Measurements from ENCODE around the gene MYO1F. TPM values are rescaled to one million over a fixed set of nuclear protein-coding genes. Genes with fewer than 3 reads are reported as not detected.

MYO1F gene
- total RNA-seq, 2 donors from 2014 or later, result 19.1 to 37.3 TPM

DNA sequence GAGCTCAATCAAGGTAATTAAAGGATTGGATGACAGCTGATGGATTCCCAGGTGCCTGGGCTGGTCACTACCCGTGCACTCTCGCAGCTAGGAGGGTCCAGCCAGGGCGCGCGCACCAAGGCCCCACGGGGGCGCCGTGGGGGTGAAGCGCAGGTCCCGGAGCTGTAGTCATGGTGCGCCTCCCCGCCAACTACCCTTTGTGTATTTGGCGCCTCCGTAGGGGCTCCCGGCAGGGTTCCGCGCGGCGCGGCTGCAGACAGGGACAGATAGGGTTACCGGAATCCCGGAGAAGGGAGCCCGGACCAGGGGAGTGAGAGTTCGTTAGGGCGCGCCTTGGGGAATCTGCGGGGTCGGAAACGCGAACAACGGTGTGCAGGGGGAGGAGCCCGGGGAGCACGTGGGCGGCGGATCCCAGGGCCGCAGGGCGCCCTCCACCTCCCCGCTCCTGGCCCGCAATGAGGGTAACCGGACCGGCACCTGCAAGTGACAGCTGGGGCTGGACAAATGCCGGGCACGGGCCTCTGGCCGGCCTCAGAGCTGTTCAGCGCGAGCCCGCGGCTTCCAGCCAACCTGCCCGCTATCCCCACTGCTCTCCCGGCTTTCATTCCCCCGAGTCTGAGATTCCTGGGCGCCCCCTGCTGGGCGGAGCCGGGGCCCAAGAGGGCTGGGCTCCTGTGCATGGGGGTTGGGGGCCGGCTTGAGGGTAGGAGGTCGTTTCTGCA, 71.4 kb downstream of the MYO1F start:
- DNase-seq (ENCODE audit: low spot score), result peak; percentile 93
- intact Hi-C loops (cut with DNase I), result loop anchor here in 1 of 2 donors (5.0 to 10.0 kb wide), 2 partner anchors 81 to 154 kb away; no protein-coding TSS in a partner anchor

- DNase-seq (ENCODE audit: low spot score), result no peak
- intact Hi-C loops (cut with DNase I), result loop anchor here in 1 of 2 donors (5.0 to 10.0 kb wide), 2 partner anchors 80 to 153 kb away; no protein-coding TSS in a partner anchor
These were observed 72.3 kb downstream of the MYO1F start for GRCh38 chr19:8504919-8505318.

GRCh38 chr19:8504171-8504570, 73.1 kb downstream of the MYO1F start:
- no peak for DNase-seq (ENCODE audit: low spot score)
- intact Hi-C loops (cut with DNase I), result loop anchor here in 1 of 2 donors (10.0 kb wide), 1 partner anchor 79 kb away; no protein-coding TSS in a partner anchor

GRCh38 chr19:8503510-8503909, 73.7 kb downstream of the MYO1F start:
- DNase-seq (ENCODE audit: low spot score), result no peak
- intact Hi-C loops (cut with DNase I), result loop anchor here in 1 of 2 donors (10.0 kb wide), 1 partner anchor 79 kb away; no protein-coding TSS in a partner anchor

DNA sequence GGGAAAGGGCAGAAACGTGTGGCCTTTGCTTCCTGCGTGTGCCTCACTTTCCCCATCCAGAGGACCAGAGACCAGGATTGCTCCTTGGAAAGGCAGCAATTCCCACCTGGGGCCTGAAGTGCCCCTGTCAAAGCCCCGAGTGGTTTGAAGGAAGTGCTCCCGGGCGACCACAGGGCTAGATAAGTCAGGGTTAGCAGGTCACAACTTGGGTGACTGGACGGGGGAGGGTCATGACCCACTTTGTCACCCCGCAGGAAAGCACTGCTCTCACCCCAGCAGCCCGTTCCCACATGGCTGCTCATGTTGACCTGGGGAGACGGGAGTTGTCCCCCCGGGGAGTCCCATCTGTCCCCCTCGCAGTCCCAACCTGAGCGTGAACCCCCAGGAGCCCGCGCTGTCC, 75.3 kb downstream of the MYO1F start:
- intact Hi-C loops (cut with DNase I), result loop anchor here in 1 of 2 donors (10.0 kb wide), 1 partner anchor 77 kb away; no protein-coding TSS in a partner anchor
- DNase-seq (ENCODE audit: low spot score), result no peak

GRCh38 chr19:8501516-8501915, 75.7 kb downstream of the MYO1F start:
- intact Hi-C loops (cut with DNase I), result loop anchor here in 1 of 2 donors (10.0 kb wide), 1 partner anchor 77 kb away; no protein-coding TSS in a partner anchor
- DNase-seq (ENCODE audit: low spot score), result no peak

- no peak for DNase-seq (ENCODE audit: low spot score)
- intact Hi-C loops (cut with DNase I), result loop anchor here in 1 of 2 donors (10.0 kb wide), 1 partner anchor 75 kb away; no protein-coding TSS in a partner anchor
These were observed 77.1 kb downstream of the MYO1F start for GRCh38 chr19:8500158-8500557.

GRCh38 chr19:8499048-8499833, 78.0 kb downstream of the MYO1F start:
- no peak for DNase-seq (ENCODE audit: low spot score)
- intact Hi-C loops (cut with DNase I), result loop anchor here in 1 of 2 donors (10.0 kb wide), 1 partner anchor 94 kb away; no protein-coding TSS in a partner anchor

GRCh38 chr19:8498295-8498694, 78.9 kb downstream of the MYO1F start:
- DNase-seq (ENCODE audit: low spot score), result no peak
- intact Hi-C loops (cut with DNase I), result loop anchor here in 1 of 2 donors (10.0 kb wide), 1 partner anchor 93 kb away; no protein-coding TSS in a partner anchor

GRCh38 chr19:8494158-8494557, 83.1 kb downstream of the MYO1F start:
- DNase-seq (ENCODE audit: low spot score), result no peak
- intact Hi-C loops (cut with DNase I), result loop anchor here in 1 of 2 donors (10.0 kb wide), 1 partner anchor 89 kb away; no protein-coding TSS in a partner anchor

DNA sequence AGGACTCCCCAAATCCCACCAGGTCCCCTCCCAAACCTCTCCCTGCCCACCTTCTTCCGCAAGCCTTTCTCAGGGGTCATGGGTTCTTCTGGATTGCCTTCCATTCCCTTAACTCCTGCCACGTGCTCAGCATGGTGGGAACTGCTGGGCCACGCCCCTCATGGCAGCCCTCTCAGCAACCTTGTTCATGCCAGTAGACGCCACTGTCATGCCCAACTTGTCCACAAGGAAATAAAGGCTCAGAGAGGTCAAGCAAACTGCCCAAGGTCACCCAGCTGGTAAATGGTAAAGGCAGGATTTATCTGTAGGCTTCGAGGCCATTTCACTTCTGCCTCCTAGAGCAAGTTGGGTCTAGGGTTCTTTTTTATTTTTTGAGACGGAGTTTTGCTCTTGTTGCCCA, 85.7 kb downstream of the MYO1F start:
- intact Hi-C loops (cut with DNase I), result loop anchor here in 1 of 2 donors (10.0 kb wide), 1 partner anchor 87 kb away; no protein-coding TSS in a partner anchor
- DNase-seq (ENCODE audit: low spot score), result no peak

GRCh38 chr19:8490873-8491272, 86.4 kb downstream of the MYO1F start:
- DNase-seq (ENCODE audit: low spot score), result no peak
- intact Hi-C loops (cut with DNase I), result loop anchor here in 1 of 2 donors (10.0 kb wide), 1 partner anchor 86 kb away; no protein-coding TSS in a partner anchor

DNA sequence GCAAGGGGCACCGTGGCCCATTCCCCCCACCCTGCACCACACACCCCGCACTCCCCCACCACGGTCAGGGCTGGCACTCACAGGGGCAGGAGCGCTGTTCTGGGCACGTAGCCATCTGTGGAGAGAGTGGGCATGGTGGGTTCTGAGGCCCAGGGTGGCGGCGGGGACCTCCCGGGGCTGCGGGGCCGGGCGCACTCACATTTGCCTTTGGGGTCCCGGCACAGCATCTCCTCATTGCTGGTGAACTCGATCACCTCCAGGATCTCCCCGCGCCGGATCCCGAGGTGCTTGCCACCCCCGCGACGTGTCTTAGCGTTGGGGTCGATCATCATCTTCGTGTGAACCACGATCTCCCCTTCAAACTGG, 86.9 kb downstream of the MYO1F start:
- DNase-seq (ENCODE audit: low spot score), result no peak
- intact Hi-C loops (cut with DNase I), result loop anchor here in 1 of 2 donors (10.0 kb wide), 1 partner anchor 86 kb away; no protein-coding TSS in a partner anchor

- intact Hi-C loops (cut with DNase I), result loop anchor here in 1 of 2 donors (10.0 kb wide), 1 partner anchor 85 kb away; no protein-coding TSS in a partner anchor
- DNase-seq (ENCODE audit: low spot score), result no peak
These were observed 87.5 kb downstream of the MYO1F start for GRCh38 chr19:8489561-8490394.

- no peak for DNase-seq (ENCODE audit: low spot score)
- intact Hi-C loops (cut with DNase I), result no loop called here
These were observed 88.9 kb downstream of the MYO1F start for GRCh38 chr19:8488365-8488764.

DNA sequence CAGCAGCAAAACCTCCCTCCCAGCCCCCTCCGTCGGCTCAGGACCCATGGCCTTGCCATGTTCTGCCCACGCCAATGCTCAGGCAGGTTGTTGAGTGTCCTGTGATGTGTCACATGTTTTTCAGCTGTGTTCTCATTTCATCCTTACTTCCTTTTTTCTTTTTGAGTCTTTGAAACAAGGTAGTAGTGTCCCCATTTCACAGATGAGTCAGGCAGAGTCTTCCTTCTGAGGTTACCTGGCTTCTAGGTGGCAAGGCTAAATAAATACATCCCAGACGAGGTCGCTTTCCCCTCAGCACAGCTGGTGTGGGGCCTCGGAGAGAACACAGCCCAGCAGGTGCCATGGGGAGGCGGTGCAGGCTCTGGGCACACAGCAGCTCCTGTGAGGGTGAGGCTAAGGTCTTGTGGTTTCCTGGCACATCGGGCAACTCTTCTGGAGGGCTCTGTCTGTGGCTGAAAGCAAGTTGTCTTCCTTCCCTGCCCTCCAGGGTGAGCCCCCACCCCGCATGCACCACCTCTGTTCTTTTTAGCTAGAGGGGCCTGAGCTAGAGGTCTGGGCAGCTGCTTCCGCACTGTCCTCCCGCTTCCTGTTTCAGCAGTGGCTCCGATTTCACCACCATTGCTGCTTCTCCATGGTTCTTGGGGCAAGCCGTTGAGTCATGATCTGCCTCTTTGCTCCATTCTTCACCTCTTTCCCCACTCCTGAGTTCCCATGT, 89.9 kb downstream of the MYO1F start:
- intact Hi-C loops (cut with DNase I), result no loop called here
- DNase-seq (ENCODE audit: low spot score), result no peak

- intact Hi-C loops (cut with DNase I), result no loop called here
- no peak for DNase-seq (ENCODE audit: low spot score)
These were observed 90.5 kb downstream of the MYO1F start for GRCh38 chr19:8486661-8487136.
